CD4-positive, CD25-positive, alpha-beta regulatory T cell (primary cell): ENCODE data around the gene NFYC. TPM values are rescaled to one million over a fixed set of nuclear protein-coding genes. Genes with fewer than 3 reads are reported as not detected.

Experiments used
- ATAC-seq, 2 donors: fragments of 150-1000 bp; cut with Tn5 transposase; one replicate each; pipeline ENCODE4 v1.10.0; 2021; ENCODE audit warnings: low read depth in 2 of 2, moderate number of reproducible peaks in 2 of 2, moderate library complexity in 1 of 2
- DNase-seq, 3 donors: peaks; one replicate each; pipeline versions ENCODE4 v3.0.0 to v3.0.0-alpha.2; 2012 to 2022; ENCODE audit warnings: mixed read lengths in 1 of 3
- H3K27ac ChIP-seq: one replicate; pipeline ENCODE4 v1.7.0; 2013; ENCODE audit warnings: mild to moderate bottlenecking, low read length; ENCODE audit not compliant: insufficient read depth, poor library complexity, severe bottlenecking
- H3K27me3 ChIP-seq: one replicate; pipeline ENCODE4 v1.7.0; 2013; ENCODE audit warnings: low read length; ENCODE audit not compliant: control insufficient read depth, insufficient read depth
- H3K36me3 ChIP-seq: one replicate; pipeline ENCODE4 v1.7.0; 2013; ENCODE audit warnings: mild to moderate bottlenecking, low read length, moderate library complexity; ENCODE audit not compliant: control insufficient read depth, insufficient read depth
- H3K4me1 ChIP-seq: 2 replicates; pipeline ENCODE4 v1.7.0; 2013; ENCODE audit warnings: mild to moderate bottlenecking, low read length; ENCODE audit not compliant: insufficient read depth, control insufficient read depth, poor library complexity, severe bottlenecking
- H3K4me3 ChIP-seq: one replicate; pipeline ENCODE4 v1.7.0; 2013; ENCODE audit warnings: low read depth, mild to moderate bottlenecking, low read length, moderate library complexity
- H3K9me3 ChIP-seq, 2 experiments: 1 replicate in 1 of 2; 2 replicates in 1 of 2; pipeline ENCODE4 v1.7.0; 2013; ENCODE audit warnings: low read length in 2 of 2, mild to moderate bottlenecking in 1 of 2, moderate library complexity in 1 of 2; ENCODE audit not compliant: control insufficient read depth in 2 of 2
- H3K27ac Mint-ChIP-seq, 3 donors: one replicate each; pipeline ENCODE4 v1.8.0; 2020 to 2022; ENCODE audit warnings: mild to moderate bottlenecking in 3 of 3, mixed read lengths in 3 of 3, moderate library complexity in 2 of 3
- H3K27me3 Mint-ChIP-seq: one replicate; pipeline ENCODE4 v1.8.0; 2022; ENCODE audit warnings: mild to moderate bottlenecking, mixed read lengths
- H3K36me3 Mint-ChIP-seq: one replicate; pipeline ENCODE4 v1.8.0; 2020; ENCODE audit warnings: mixed read lengths
- H3K4me1 Mint-ChIP-seq, 4 donors: one replicate each; pipeline ENCODE4 v1.8.0; 2020 to 2022; ENCODE audit warnings: mixed read lengths in 4 of 4, mild to moderate bottlenecking in 1 of 4
- H3K4me3 Mint-ChIP-seq, 4 donors: one replicate each; pipeline ENCODE4 v1.8.0; 2020 to 2022; ENCODE audit warnings: mild to moderate bottlenecking in 4 of 4, mixed read lengths in 4 of 4, moderate library complexity in 3 of 4
- H3K9me3 Mint-ChIP-seq, 7 donors: one replicate each; pipeline ENCODE4 v1.8.0; 2020 to 2022; ENCODE audit warnings: mixed read lengths in 7 of 7, mild to moderate bottlenecking in 3 of 7, moderate library complexity in 2 of 7
- polyA plus RNA-seq, 4 donors: library from polyadenylated mRNA; unstranded; fragments of 300-500 nt; fragmentation: Illumina TruSeq; gene quantifications; one replicate each; pipeline ENCODE4 v1.2.3, GENCODE V29; 2021
- total RNA-seq: library from RNA; stranded (reverse); gene quantifications from one replicate; pipeline ENCODE4 v1.2.3, GENCODE V29; 2022

NFYC gene
- total and polyA plus RNA-seq, 5 donors from 2014 or later, result 51.2 to 61.1 (median 57.1) TPM

DNA sequence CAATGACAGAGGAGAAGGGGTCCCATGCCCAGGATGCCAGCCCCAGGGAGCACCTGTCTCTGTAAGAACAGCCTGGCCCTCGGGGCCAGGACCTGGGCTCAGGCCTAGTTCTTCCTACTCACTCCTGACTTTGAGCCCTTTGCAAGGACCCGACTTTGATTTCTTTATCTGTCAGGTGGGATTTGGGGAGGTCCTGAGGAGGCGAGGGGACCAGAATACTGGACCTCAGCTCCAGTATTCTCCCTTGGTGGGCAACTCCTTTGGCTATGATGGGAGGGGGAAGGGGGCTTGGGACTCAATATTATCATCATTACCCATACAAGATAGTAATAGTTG, 110.2 kb downstream of the NFYC start:
- Histone ChIP-seq H3K36me3 (no peaks in the 10 kb centered on the region), H3K4me1 (peaks cover 20% of the 10 kb centered on the region), H3K27me3 (no peaks in the 10 kb centered on the region), H3K27ac (peak overlapping the region; percentile 69), H3K4me3 (peak overlapping the region; percentile 55), H3K9me3 (no peaks in the 10 kb centered on the region)
- peak overlapping the region; percentile 78 to 88 (median 80) for H3K4me3 Mint-ChIP-seq
- H3K27ac Mint-ChIP-seq, result peak overlapping the region; percentile 48 to 76 (median 62)
- DNase-seq (no peak), ATAC-seq (no peak)
- peaks cover 4 to 36% (median 25%) of the 10 kb centered on the region in 4 donors for H3K4me1 Mint-ChIP-seq
- H3K36me3 Mint-ChIP-seq, result no peaks in the 10 kb centered on the region
- no peaks in the 10 kb centered on the region for H3K9me3 Mint-ChIP-seq
- no peaks in the 10 kb centered on the region for H3K27me3 Mint-ChIP-seq

- H3K27ac Mint-ChIP-seq, result peak overlapping the region; percentile 48 to 91 (median 88)
These were observed 110.7 kb downstream of the NFYC start for GRCh38 chr1:40802078-40802741.

GRCh38 chr1:40802742-40803113, 111.2 kb downstream of the NFYC start:
- Mint-ChIP-seq H3K36me3 (no peaks in the 10 kb centered on the region), H3K4me1 (peaks cover 4 to 27% (median 20%) of the 10 kb centered on the region in 4 donors), H3K4me3 (peak overlapping the region; percentile 69 to 80 (median 72)), H3K27me3 (no peaks in the 10 kb centered on the region), H3K9me3 (no peaks in the 10 kb centered on the region), H3K27ac (peak overlapping the region; percentile 63 to 91 (median 88))
- DNase-seq (no peak), ATAC-seq (peak in 1 of 2 donors; percentile 3)
- no peaks in the 10 kb centered on the region for H3K36me3 ChIP-seq
- peak overlapping the region; percentile 26 for H3K4me3 ChIP-seq
- no peaks in the 10 kb centered on the region for H3K27me3 ChIP-seq
- H3K4me1 ChIP-seq, result peaks cover 14% of the 10 kb centered on the region
- H3K9me3 ChIP-seq, result no peaks in the 10 kb centered on the region
- H3K27ac ChIP-seq, result peak overlapping the region; percentile 69

More at GRCh38 chr1:40802078-40802741, 110.7 kb downstream of the NFYC start:
- Mint-ChIP-seq H3K36me3 (no peaks in the 10 kb centered on the region), H3K9me3 (no peaks in the 10 kb centered on the region), H3K27me3 (no peaks in the 10 kb centered on the region), H3K4me3 (peak overlapping the region; percentile 78 to 88 (median 79)), H3K4me1 (peaks cover 4 to 32% (median 21%) of the 10 kb centered on the region in 4 donors)
- Histone ChIP-seq H3K4me3 (peak overlapping the region; percentile 55), H3K9me3 (no peaks in the 10 kb centered on the region), H3K36me3 (no peaks in the 10 kb centered on the region), H3K27ac (peak overlapping the region; percentile 69), H3K27me3 (no peaks in the 10 kb centered on the region), H3K4me1 (peaks cover 19% of the 10 kb centered on the region)
- ATAC-seq, result peak; percentile 86 to 87
- DNase-seq, result peak; percentile 82 to 87 (median 86)

DNA sequence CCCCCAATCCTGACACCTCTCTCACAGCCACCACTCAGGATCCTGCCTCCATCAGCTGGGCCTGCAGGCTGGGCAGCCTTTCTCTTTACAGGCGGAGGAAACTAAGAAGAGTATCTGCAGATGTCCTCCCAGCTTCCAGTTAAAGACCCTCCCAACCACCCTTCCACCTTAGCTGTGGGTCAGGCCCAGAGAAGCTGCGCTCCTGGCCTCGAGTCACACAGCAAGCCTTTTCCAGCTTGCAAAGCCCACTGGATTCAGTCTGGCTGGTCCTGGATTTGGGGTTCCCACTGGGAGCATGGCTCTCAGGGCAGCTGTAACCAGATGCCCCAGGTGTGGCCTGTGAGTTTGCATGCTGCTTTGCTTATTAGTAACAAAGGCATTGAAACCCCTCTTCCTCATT, 111.9 kb downstream of the NFYC start:
- H3K4me3 ChIP-seq, result no peak overlapping the region
- peak overlapping the region; percentile 69 for H3K27ac ChIP-seq
- no peaks in the 10 kb centered on the region for H3K9me3 Mint-ChIP-seq
- no peaks in the 10 kb centered on the region for H3K9me3 ChIP-seq
- peaks cover 14% of the 10 kb centered on the region for H3K4me1 ChIP-seq
- H3K4me1 Mint-ChIP-seq, result peaks cover 4 to 26% (median 20%) of the 10 kb centered on the region in 4 donors
- no peaks in the 10 kb centered on the region for H3K27me3 ChIP-seq
- H3K4me3 Mint-ChIP-seq, result peak overlapping the region; percentile 9 to 76 (median 54)
- H3K27ac Mint-ChIP-seq, result peak overlapping the region; percentile 63 to 91 (median 78)
- no peaks in the 10 kb centered on the region for H3K36me3 Mint-ChIP-seq
- no peaks in the 10 kb centered on the region for H3K27me3 Mint-ChIP-seq
- DNase-seq (no peak), ATAC-seq (no peak)
- no peaks in the 10 kb centered on the region for H3K36me3 ChIP-seq

GRCh38 chr1:40803902-40804301, 112.4 kb downstream of the NFYC start:
- Mint-ChIP-seq H3K9me3 (no peaks in the 10 kb centered on the region), H3K4me1 (peaks cover 4 to 30% (median 22%) of the 10 kb centered on the region in 4 donors), H3K27me3 (no peaks in the 10 kb centered on the region), H3K36me3 (no peaks in the 10 kb centered on the region), H3K27ac (peak overlapping the region in 2 of 3 donors; percentile 78 to 91), H3K4me3 (no peak overlapping the region)
- Histone ChIP-seq H3K4me3 (no peak overlapping the region), H3K4me1 (peaks cover 14% of the 10 kb centered on the region), H3K36me3 (no peaks in the 10 kb centered on the region), H3K27me3 (no peaks in the 10 kb centered on the region), H3K27ac (peak overlapping the region; percentile 69), H3K9me3 (no peaks in the 10 kb centered on the region)
- DNase-seq (no peak), ATAC-seq (no peak)

DNA sequence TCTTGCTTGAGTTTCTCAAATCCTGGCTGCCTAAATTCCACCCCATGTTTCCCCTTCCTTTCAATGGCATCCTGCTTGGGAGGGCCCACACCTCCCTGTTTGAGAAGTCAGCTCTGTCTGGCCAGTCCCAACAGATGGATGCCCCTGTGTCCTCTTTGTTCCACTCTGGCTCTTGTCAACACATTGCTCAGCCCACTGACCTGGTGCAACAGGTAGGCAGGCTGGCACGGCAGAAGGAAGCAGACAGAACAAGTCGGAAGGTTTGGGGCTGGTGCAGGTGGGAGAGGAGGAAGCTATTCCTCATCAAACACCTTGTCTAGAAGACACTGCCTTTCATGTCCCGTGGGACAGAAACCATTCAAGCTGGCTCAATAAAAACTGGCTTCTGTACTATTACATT, 114.7 kb downstream of the NFYC start:
- peak overlapping the region in 1 of 4 donors; percentile 55 for H3K4me3 Mint-ChIP-seq
- no peak overlapping the region for H3K27ac Mint-ChIP-seq
- no peak overlapping the region for H3K27ac ChIP-seq
- H3K9me3 Mint-ChIP-seq, result no peaks in the 10 kb centered on the region
- H3K4me1 Mint-ChIP-seq, result peaks cover 5 to 37% (median 24%) of the 10 kb centered on the region in 4 donors
- H3K27me3 ChIP-seq, result no peaks in the 10 kb centered on the region
- no peaks in the 10 kb centered on the region for H3K27me3 Mint-ChIP-seq
- no peaks in the 10 kb centered on the region for H3K9me3 ChIP-seq
- no peak for DNase-seq
- no peak for ATAC-seq
- H3K4me1 ChIP-seq, result peaks cover 18% of the 10 kb centered on the region
- no peaks in the 10 kb centered on the region for H3K36me3 ChIP-seq
- H3K4me3 ChIP-seq, result no peak overlapping the region
- no peaks in the 10 kb centered on the region for H3K36me3 Mint-ChIP-seq

- H3K36me3 Mint-ChIP-seq, result no peaks in the 10 kb centered on the region
- ATAC-seq, result no peak
- H3K27ac ChIP-seq, result no peak overlapping the region
- H3K27me3 Mint-ChIP-seq, result no peaks in the 10 kb centered on the region
- H3K4me3 Mint-ChIP-seq, result peak overlapping the region in 1 of 4 donors; percentile 55
- H3K4me3 ChIP-seq, result no peak overlapping the region
- H3K27ac Mint-ChIP-seq, result peak overlapping the region in 1 of 3 donors; percentile 26
- H3K4me1 Mint-ChIP-seq, result peaks cover 5 to 29% (median 17%) of the 10 kb centered on the region in 4 donors
- no peaks in the 10 kb centered on the region for H3K36me3 ChIP-seq
- no peaks in the 10 kb centered on the region for H3K27me3 ChIP-seq
- no peak for DNase-seq
- peaks cover 10% of the 10 kb centered on the region for H3K4me1 ChIP-seq
- no peaks in the 10 kb centered on the region for H3K9me3 Mint-ChIP-seq
- H3K9me3 ChIP-seq, result no peaks in the 10 kb centered on the region
These were observed 115.5 kb downstream of the NFYC start for GRCh38 chr1:40806731-40807695.
